ENCODE data around the gene COL10A1.

The COL10A1 gene

GRCh38 chr6:116126032-116126431 is at the start of gene COL10A1:
COL10A1 (minus strand) TSS chr6:116126132; CDS start chr6:116125492, 640 bp downstream.
- DNase-seq (ENCODE audit: low read depth): no peak
- H3K4me3 ChIP-seq (ENCODE audit: low read length): no peak within 1 kb of the TSS
- TF ChIP-seq CTCF (conservative IDR thresholded peaks at IDR 0.05; ENCODE audit: low read depth, low read length): no peak

GRCh38 chr6:116175344-116175743 is 49.4 kb upstream of the COL10A1 start:
- no peak for TF ChIP-seq CTCF (conservative IDR thresholded peaks at IDR 0.05; ENCODE audit: low read depth, low read length)
- no peak for DNase-seq (ENCODE audit: low read depth)
- H3K4me3 ChIP-seq (ENCODE audit: low read length): no peak overlapping the region

GRCh38 chr6:116173928-116174327 is 48.0 kb upstream of the COL10A1 start:
- TF ChIP-seq CTCF (conservative IDR thresholded peaks at IDR 0.05; ENCODE audit: low read depth, low read length): no peak
- no peak for DNase-seq (ENCODE audit: low read depth)
- H3K4me3 ChIP-seq (ENCODE audit: low read length): no peak overlapping the region

GRCh38 chr6:116170358-116171057 is 44.6 kb upstream of the COL10A1 start:
- no peak for TF ChIP-seq CTCF (conservative IDR thresholded peaks at IDR 0.05; ENCODE audit: low read depth, low read length)
- no peak overlapping the region for H3K4me3 ChIP-seq (ENCODE audit: low read length)
- no peak for DNase-seq (ENCODE audit: low read depth)

- no peak for DNase-seq (ENCODE audit: low read depth)
- no peak overlapping the region for H3K4me3 ChIP-seq (ENCODE audit: low read length)
- TF ChIP-seq CTCF (conservative IDR thresholded peaks at IDR 0.05; ENCODE audit: low read depth, low read length): no peak
Observed at GRCh38 chr6:116169880-116170279, 43.9 kb upstream of the COL10A1 start.

GRCh38 chr6:116168148-116168547 is 42.2 kb upstream of the COL10A1 start:
- TF ChIP-seq CTCF (conservative IDR thresholded peaks at IDR 0.05; ENCODE audit: low read depth, low read length): no peak
- no peak overlapping the region for H3K4me3 ChIP-seq (ENCODE audit: low read length)
- no peak for DNase-seq (ENCODE audit: low read depth)

- TF ChIP-seq CTCF (conservative IDR thresholded peaks at IDR 0.05; ENCODE audit: low read depth, low read length): no peak
- no peak for DNase-seq (ENCODE audit: low read depth)
- H3K4me3 ChIP-seq (ENCODE audit: low read length): no peak overlapping the region
Observed at GRCh38 chr6:116166369-116166768, 40.4 kb upstream of the COL10A1 start.
